Ascending aorta (tissue), 2 donors: ENCODE results near the gene PABPN1L. TPM values are rescaled to one million over a fixed set of nuclear protein-coding genes. Genes with fewer than 3 reads are reported as not detected.

Experiments
- DNase-seq, 2 donors: peaks; one replicate each; pipeline ENCODE4 v3.0.0-alpha.2; 2019; ENCODE audit warnings: low spot score in 2 of 2
- H3K27ac ChIP-seq, 2 donors: fragments of 200-600 bp; sonication (generic); one replicate each; pipeline ENCODE4 v1.5.1; 2016 to 2017; ENCODE audit warnings: mild to moderate bottlenecking in 1 of 2
- H3K27me3 ChIP-seq: fragments of 200-600 bp; sonication (generic); one replicate; pipeline ENCODE4 v1.5.1; 2017
- H3K36me3 ChIP-seq, 2 donors: fragments of 200-600 bp; sonication (generic); one replicate each; pipeline ENCODE4 v1.5.1; 2016
- H3K4me1 ChIP-seq, 2 donors: fragments of 200-600 bp; sonication (generic); one replicate each; pipeline ENCODE4 v1.5.1; 2016 to 2017; ENCODE audit warnings: mild to moderate bottlenecking in 1 of 2
- H3K4me3 ChIP-seq, 2 donors: fragments of 200-600 bp; sonication (generic); one replicate each; pipeline ENCODE4 v1.5.1; 2016 to 2017; ENCODE audit warnings: mild to moderate bottlenecking in 1 of 2
- H3K9me3 ChIP-seq, 2 donors: fragments of 200-600 bp; sonication (generic); one replicate each; pipeline ENCODE4 v1.5.1; 2016
- intact Hi-C: fragments of 100-400 bp; cut with DNase I; formaldehyde crosslinking; loops from one replicate; pipeline ENCODE4 v1.15.1; 2023
- total RNA-seq: library from RNA; depleted of rRNA; stranded (reverse); fragments of >200 nt; gene quantifications from one replicate; pipeline ENCODE4 v1.1.0, GENCODE V29; 2016
- TF ChIP-seq, protein P1 (sequence below), 3 experiments: fragments of 200-600 bp in 2 of 3; fragments of 450-650 bp in 1 of 3; sonication (generic) in 2 of 3; IDR thresholded peaks; one replicate each; pipeline ENCODE4 v1.5.1; 2016 to 2019; ENCODE audit warnings: antibody characterized with exemption in 3 of 3, mild to moderate bottlenecking in 1 of 3, moderate library complexity in 1 of 3

PABPN1L gene
- total RNA-seq, 1 donor from 2014 or later = not detected

DNA sequence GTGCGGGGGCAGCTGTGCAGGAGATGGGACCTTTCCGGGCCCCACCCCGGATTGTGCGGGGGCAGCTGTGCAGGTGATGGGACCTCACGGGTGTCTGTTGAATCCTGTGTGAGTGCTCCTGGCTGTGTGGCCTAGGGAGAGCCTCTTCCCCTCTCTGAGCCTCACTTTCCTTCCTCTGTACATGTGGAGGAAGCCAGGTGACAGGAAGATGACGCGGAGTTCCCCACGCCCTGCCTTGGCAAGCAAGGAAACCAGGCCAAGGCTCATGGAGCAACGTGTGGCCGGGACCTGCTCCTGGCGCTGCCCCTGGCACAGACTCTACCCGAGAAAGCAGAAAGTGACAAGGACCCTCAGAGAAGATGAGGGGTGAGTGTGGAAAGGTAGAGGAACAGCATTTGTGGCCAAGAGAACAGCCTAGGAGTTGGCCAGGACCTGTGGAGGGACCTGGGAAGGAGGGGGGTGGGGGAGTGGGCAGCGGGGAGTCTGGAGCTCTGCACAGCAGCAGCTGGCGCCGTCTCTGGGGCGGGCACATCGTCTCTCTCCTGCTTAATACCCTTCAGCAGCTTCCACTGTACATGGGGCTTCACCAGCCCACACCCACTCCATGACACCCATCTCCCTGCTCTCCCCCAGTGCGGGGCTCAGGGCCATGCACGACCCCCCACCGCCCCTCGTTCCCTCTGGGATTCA lies 38.4 kb upstream of the PABPN1L start:
- TF ChIP-seq, protein P1, sequence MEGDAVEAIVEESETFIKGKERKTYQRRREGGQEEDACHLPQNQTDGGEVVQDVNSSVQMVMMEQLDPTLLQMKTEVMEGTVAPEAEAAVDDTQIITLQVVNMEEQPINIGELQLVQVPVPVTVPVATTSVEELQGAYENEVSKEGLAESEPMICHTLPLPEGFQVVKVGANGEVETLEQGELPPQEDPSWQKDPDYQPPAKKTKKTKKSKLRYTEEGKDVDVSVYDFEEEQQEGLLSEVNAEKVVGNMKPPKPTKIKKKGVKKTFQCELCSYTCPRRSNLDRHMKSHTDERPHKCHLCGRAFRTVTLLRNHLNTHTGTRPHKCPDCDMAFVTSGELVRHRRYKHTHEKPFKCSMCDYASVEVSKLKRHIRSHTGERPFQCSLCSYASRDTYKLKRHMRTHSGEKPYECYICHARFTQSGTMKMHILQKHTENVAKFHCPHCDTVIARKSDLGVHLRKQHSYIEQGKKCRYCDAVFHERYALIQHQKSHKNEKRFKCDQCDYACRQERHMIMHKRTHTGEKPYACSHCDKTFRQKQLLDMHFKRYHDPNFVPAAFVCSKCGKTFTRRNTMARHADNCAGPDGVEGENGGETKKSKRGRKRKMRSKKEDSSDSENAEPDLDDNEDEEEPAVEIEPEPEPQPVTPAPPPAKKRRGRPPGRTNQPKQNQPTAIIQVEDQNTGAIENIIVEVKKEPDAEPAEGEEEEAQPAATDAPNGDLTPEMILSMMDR (IDR thresholded peaks at IDR 0.05) = no peak
- intact Hi-C loops = no loop called here
- Histone ChIP-seq H3K27me3 (no peaks in the 10 kb centered on the region), H3K36me3 (no peaks in the 10 kb centered on the region), H3K27ac (no peak overlapping the region), H3K4me3 (no peak overlapping the region), H3K9me3 (no peaks in the 10 kb centered on the region), H3K4me1 (no peaks in the 10 kb centered on the region)
- DNase-seq = no peak

DNA sequence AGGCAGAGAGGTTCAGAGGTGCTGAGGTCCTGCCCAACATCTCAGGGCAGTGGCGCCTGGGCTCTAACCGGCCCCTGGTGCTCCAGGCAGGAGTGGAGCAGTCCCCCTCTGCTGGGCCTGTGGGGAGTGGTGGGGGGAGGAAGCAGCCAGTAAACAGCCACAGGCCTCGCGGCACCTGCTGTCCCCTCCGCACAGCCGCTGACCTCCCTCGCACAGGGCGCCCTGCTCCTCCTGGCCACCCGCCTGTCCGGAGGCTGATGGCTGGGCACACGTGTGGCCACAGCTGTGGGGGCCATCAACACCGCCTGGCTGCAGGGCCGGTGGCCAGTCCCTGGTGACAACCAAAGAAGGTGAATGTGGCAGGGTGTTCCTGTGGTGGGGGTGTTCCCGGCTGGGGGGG lies 36.8 kb upstream of the PABPN1L start:
- Histone ChIP-seq H3K9me3 (no peaks in the 10 kb centered on the region), H3K36me3 (no peaks in the 10 kb centered on the region), H3K27me3 (no peaks in the 10 kb centered on the region), H3K27ac (no peak overlapping the region), H3K4me3 (no peak overlapping the region), H3K4me1 (no peaks in the 10 kb centered on the region)
- intact Hi-C loops = no loop called here
- TF ChIP-seq, protein P1 (IDR thresholded peaks at IDR 0.05) = no peak
- DNase-seq = no peak

DNA sequence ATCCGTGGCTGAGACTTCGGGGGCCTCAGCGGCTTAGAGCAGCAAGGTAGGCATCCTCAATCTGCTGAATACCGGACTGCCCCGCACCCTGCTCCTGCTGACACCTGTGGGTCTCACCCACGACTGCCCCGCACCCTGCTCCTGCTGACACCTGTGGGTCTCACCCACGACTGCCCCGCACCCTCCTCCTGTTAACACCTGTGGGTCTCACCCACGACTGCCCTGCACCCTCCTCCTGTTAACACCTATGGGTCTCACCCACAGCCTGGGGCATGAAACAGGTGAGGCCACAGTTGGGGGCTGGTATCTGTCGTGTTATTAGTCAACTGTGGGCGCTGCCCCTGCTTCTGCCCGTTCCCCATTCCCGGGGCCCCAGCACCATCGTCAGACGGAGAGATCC lies 36.3 kb upstream of the PABPN1L start:
- Histone ChIP-seq H3K4me1 (no peaks in the 10 kb centered on the region), H3K36me3 (no peaks in the 10 kb centered on the region), H3K27me3 (no peaks in the 10 kb centered on the region), H3K9me3 (no peaks in the 10 kb centered on the region), H3K27ac (no peak overlapping the region), H3K4me3 (no peak overlapping the region)
- intact Hi-C loops = no loop called here
- no peak for DNase-seq
- TF ChIP-seq, protein P1 (IDR thresholded peaks at IDR 0.05) = no peak

DNA sequence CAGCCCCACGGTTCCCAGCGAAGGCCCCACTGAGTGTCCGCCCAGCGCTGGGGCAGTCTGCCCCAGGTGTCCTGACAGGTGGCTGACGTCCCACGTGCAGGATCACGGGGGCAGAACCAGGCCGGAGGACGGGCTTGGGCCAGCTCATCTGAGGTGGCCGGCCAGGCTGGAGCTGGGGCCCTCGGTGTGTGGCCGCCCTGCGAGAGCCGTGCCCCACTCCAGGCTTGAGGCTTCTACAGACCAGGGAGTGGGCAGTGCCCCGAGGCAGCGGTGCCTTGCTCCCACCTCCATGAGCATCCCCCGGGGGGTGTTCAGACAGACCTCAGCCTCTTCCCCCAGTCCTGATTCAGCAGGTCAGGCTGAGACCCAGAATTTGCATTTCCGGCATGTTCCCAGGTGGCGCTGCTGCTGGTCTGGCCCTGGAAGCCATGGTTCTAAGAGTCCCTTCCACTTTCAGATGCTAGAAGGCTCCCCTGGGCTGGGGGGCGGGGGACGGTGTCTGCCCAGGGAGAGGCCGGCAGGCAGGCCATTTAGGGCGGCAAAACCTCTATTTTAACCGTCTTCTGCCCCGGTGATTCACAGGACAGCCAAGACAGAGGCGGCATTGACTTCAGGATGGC lies 35.4 kb upstream of the PABPN1L start:
- no peaks in the 10 kb centered on the region for H3K4me1 ChIP-seq
- TF ChIP-seq, protein P1 (IDR thresholded peaks at IDR 0.05) = no peak
- no peaks in the 10 kb centered on the region for H3K27me3 ChIP-seq
- no peak overlapping the region for H3K4me3 ChIP-seq
- intact Hi-C loops = no loop called here
- no peaks in the 10 kb centered on the region for H3K9me3 ChIP-seq
- DNase-seq = no peak
- no peaks in the 10 kb centered on the region for H3K36me3 ChIP-seq
- no peak overlapping the region for H3K27ac ChIP-seq

DNA sequence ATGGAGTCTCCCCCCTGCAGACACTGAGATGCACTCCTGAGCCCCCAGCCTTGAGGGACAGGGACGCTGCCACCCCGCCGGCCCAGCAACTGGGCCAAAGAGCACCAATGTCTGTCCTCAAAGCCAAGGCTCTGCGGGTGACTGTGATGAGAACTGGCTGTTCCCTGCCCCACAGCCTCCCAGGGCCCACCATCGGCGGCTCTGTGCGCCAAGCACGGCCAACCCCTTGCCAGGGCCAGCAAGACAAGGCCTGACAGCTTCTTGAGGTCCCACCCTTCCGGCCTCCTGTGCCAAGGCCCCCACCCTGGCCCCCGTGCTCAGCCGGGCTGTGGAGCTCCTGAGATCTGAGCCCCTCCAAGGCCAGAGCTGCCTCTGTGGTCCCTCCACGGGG lies 34.2 kb upstream of the PABPN1L start:
- H3K27ac ChIP-seq = no peak overlapping the region
- DNase-seq = no peak
- intact Hi-C loops = no loop called here
- H3K4me3 ChIP-seq = no peak overlapping the region
- no peaks in the 10 kb centered on the region for H3K27me3 ChIP-seq
- no peaks in the 10 kb centered on the region for H3K9me3 ChIP-seq
- H3K36me3 ChIP-seq = no peaks in the 10 kb centered on the region
- TF ChIP-seq, protein P1 (IDR thresholded peaks at IDR 0.05) = no peak
- no peaks in the 10 kb centered on the region for H3K4me1 ChIP-seq
